Rectal smooth muscle tissue (tissue), 1 donor: ENCODE results near the gene GANAB.
A peak's percentile ranks its signal among the peaks of the same experiment; 100 is the strongest.
"Not testable (repeated sequence)": the region's sequence is repeated elsewhere in the genome, so short reads cannot be mapped to it uniquely, and the experiment has no call there.

ENCODE experiments used
- H3K27ac ChIP-seq: one replicate; pipeline ENCODE4 v1.7.0; 2013; ENCODE audit warnings: low read depth, low read length, inconsistent platforms
- H3K27me3 ChIP-seq: one replicate; pipeline ENCODE4 v1.7.0; 2013; ENCODE audit warnings: low read length; ENCODE audit not compliant: control insufficient read depth, insufficient read depth
- H3K36me3 ChIP-seq: one replicate; pipeline ENCODE4 v1.7.0; 2013; ENCODE audit warnings: low read length; ENCODE audit not compliant: control insufficient read depth, insufficient read depth
- H3K4me1 ChIP-seq: one replicate; pipeline ENCODE4 v1.7.0; 2013; ENCODE audit warnings: low read length; ENCODE audit not compliant: control insufficient read depth, insufficient read depth
- H3K4me3 ChIP-seq: one replicate; pipeline ENCODE4 v1.7.0; 2013; ENCODE audit warnings: low read length
- H3K9ac ChIP-seq: one replicate; pipeline ENCODE4 v1.7.0; 2013; ENCODE audit warnings: low read length

The GANAB gene

GRCh38 chr11:62677714-62678113, 31.3 kb upstream of the GANAB start:
- peak overlapping the region; percentile 98 for H3K4me3 ChIP-seq
- H3K27me3 ChIP-seq = no peaks in the 10 kb centered on the region
- no peak overlapping the region for H3K27ac ChIP-seq
- H3K4me1 ChIP-seq = peaks cover 10% of the 10 kb centered on the region
- H3K9ac ChIP-seq = no peak overlapping the region
- peaks cover 13% of the 10 kb centered on the region for H3K36me3 ChIP-seq

GRCh38 chr11:62677156-62677555, 30.7 kb upstream of the GANAB start:
- Histone ChIP-seq H3K36me3 (peaks cover 13% of the 10 kb centered on the region), H3K27ac (no peak overlapping the region), H3K27me3 (no peaks in the 10 kb centered on the region), H3K4me3 (no peak overlapping the region), H3K9ac (no peak overlapping the region), H3K4me1 (peaks cover 10% of the 10 kb centered on the region)

- peaks cover 10% of the 10 kb centered on the region for H3K4me1 ChIP-seq
- H3K27me3 ChIP-seq = no peaks in the 10 kb centered on the region
- H3K9ac ChIP-seq = no peak overlapping the region
- H3K27ac ChIP-seq = no peak overlapping the region
- no peak overlapping the region for H3K4me3 ChIP-seq
- H3K36me3 ChIP-seq = peaks cover 13% of the 10 kb centered on the region
These were observed 30.3 kb upstream of the GANAB start for GRCh38 chr11:62676698-62677097.

- peaks cover 13% of the 10 kb centered on the region for H3K36me3 ChIP-seq
- not testable (repeated sequence) for H3K27ac ChIP-seq, H3K27me3 ChIP-seq, H3K4me1 ChIP-seq, H3K9ac ChIP-seq, H3K4me3 ChIP-seq
These were observed 29.0 kb upstream of the GANAB start for GRCh38 chr11:62675415-62675814.

GRCh38 chr11:62673196-62673525, 26.7 kb upstream of the GANAB start:
- Histone ChIP-seq H3K36me3 (peaks cover 13% of the 10 kb centered on the region), H3K27ac (no peak overlapping the region), H3K27me3 (no peaks in the 10 kb centered on the region), H3K9ac (no peak overlapping the region), H3K4me3 (no peak overlapping the region), H3K4me1 (peaks cover 8% of the 10 kb centered on the region)

GRCh38 chr11:62671608-62672389, 25.4 kb upstream of the GANAB start, which contains the start of the genes LBHD1 and UQCC3:
Gene LBHD1, minus strand, starts transcription at chr11:62672267. Its CDS starts 2,236 bp downstream, at chr11:62670031.
Gene UQCC3, plus strand, starts transcription at chr11:62671673. Its CDS starts 73 bp downstream, at chr11:62671746.
- Histone ChIP-seq H3K27ac (peak within 1 kb of the TSS; percentile 91), H3K4me3 (peak within 1 kb of the TSS; percentile 90), H3K27me3 (no peaks in the 10 kb centered on the region), H3K4me1 (peaks cover 11% of the 10 kb centered on the region), H3K36me3 (peaks cover 13% of the 10 kb centered on the region), H3K9ac (peak within 1 kb of the TSS; percentile 95)

GRCh38 chr11:62671236-62671607, 24.8 kb upstream of the GANAB start:
- H3K4me1 ChIP-seq = peaks cover 17% of the 10 kb centered on the region
- H3K27me3 ChIP-seq = no peaks in the 10 kb centered on the region
- H3K36me3 ChIP-seq = peaks cover 15% of the 10 kb centered on the region
- peak overlapping the region; percentile 91 for H3K27ac ChIP-seq
- H3K9ac ChIP-seq = peak overlapping the region; percentile 95
- peak overlapping the region; percentile 90 for H3K4me3 ChIP-seq

- H3K36me3 ChIP-seq = peaks cover 13% of the 10 kb centered on the region
- H3K4me3 ChIP-seq = no peak overlapping the region
- no peak overlapping the region for H3K27ac ChIP-seq
- no peaks in the 10 kb centered on the region for H3K27me3 ChIP-seq
- H3K4me1 ChIP-seq = peaks cover 19% of the 10 kb centered on the region
- H3K9ac ChIP-seq = no peak overlapping the region
These were observed 23.2 kb upstream of the GANAB start for GRCh38 chr11:62669420-62670161.

GRCh38 chr11:62667460-62667859, 21.0 kb upstream of the GANAB start:
- H3K27me3 ChIP-seq = no peaks in the 10 kb centered on the region
- peak overlapping the region; percentile 94 for H3K4me3 ChIP-seq
- no peak overlapping the region for H3K9ac ChIP-seq
- H3K27ac ChIP-seq = no peak overlapping the region
- peaks cover 17% of the 10 kb centered on the region for H3K4me1 ChIP-seq
- peaks cover 11% of the 10 kb centered on the region for H3K36me3 ChIP-seq

- peaks cover 11% of the 10 kb centered on the region for H3K36me3 ChIP-seq
- H3K27ac ChIP-seq = peak overlapping the region; percentile 89
- peak overlapping the region; percentile 94 for H3K4me3 ChIP-seq
- H3K4me1 ChIP-seq = peaks cover 17% of the 10 kb centered on the region
- no peaks in the 10 kb centered on the region for H3K27me3 ChIP-seq
- peak overlapping the region; percentile 24 for H3K9ac ChIP-seq
These were observed 20.0 kb upstream of the GANAB start for GRCh38 chr11:62666259-62666926.

GRCh38 chr11:62665599-62666258, 19.3 kb upstream of the GANAB start:
- Histone ChIP-seq H3K27ac (peak overlapping the region; percentile 89), H3K27me3 (no peaks in the 10 kb centered on the region), H3K36me3 (peaks cover 11% of the 10 kb centered on the region), H3K4me1 (peaks cover 17% of the 10 kb centered on the region), H3K4me3 (peak overlapping the region; percentile 94), H3K9ac (peak overlapping the region; percentile 76)

- Histone ChIP-seq H3K27me3 (no peaks in the 10 kb centered on the region), H3K4me1 (peaks cover 17% of the 10 kb centered on the region)
These were observed 18.7 kb upstream of the GANAB start, which contains the start of the genes C11orf98 and CSKMT for GRCh38 chr11:62665075-62665598. Gene C11orf98, minus strand, starts transcription at chr11:62665210. Its CDS starts 41 bp downstream, at chr11:62665169. Gene CSKMT, plus strand, starts transcription at chr11:62665312. Its CDS starts 568 bp downstream, at chr11:62665880.

More at GRCh38 chr11:62665075-62665598, 18.7 kb upstream of the GANAB start, which contains the start of the genes C11orf98 and CSKMT:
- H3K36me3 ChIP-seq = peaks cover 11% of the 10 kb centered on the region
- peak within 1 kb of the TSS; percentile 89 for H3K27ac ChIP-seq
- peak within 1 kb of the TSS; percentile 94 for H3K4me3 ChIP-seq
- peak within 1 kb of the TSS; percentile 76 for H3K9ac ChIP-seq
